BE2C (cell line): ENCODE results near the gene HOXB6. TPM values are rescaled to one million over a fixed set of nuclear protein-coding genes. Genes with fewer than 3 reads are reported as not detected.

Experiments
- DNase-seq: peaks from one replicate; pipeline ENCODE4 v3.0.0-alpha.2; 2020
- H3K27me3 ChIP-seq: fragments of 250-450 bp; sonication (Bioruptor Pico); 2 replicates; pipeline ENCODE4 v1.5.1; 2020; ENCODE audit warnings: mild to moderate bottlenecking
- H3K36me3 ChIP-seq: fragments of 250-450 bp; sonication (Bioruptor Pico); 2 replicates; pipeline ENCODE4 v1.5.1; 2020; ENCODE audit warnings: mild to moderate bottlenecking
- H3K4me1 ChIP-seq: fragments of 250-450 bp; sonication (Bioruptor Pico); 2 replicates; pipeline ENCODE4 v1.5.1; 2020
- H3K4me3 ChIP-seq: 2 replicates; pipeline ENCODE4 v1.5.1; 2011; ENCODE audit warnings: low read depth, low read length
- H3K9me3 ChIP-seq: fragments of 250-450 bp; sonication (Bioruptor Pico); 2 replicates; pipeline ENCODE4 v1.5.1; 2020
- polyA plus RNA-seq: library from polyadenylated mRNA; unstranded; fragments of >200 nt; gene quantifications from one replicate; pipeline ENCODE4 v1.2.1, GENCODE V29; 2012; ENCODE audit warnings: low read depth, missing spikeins; ENCODE audit not compliant: insufficient read length, insufficient read depth
- TF ChIP-seq, protein P1 (sequence below): IDR thresholded peaks from 2 replicates; pipeline ENCODE4 v1.5.1; 2012; ENCODE audit warnings: mild to moderate bottlenecking, low read depth, low read length

HOXB6 gene
- not detected for polyA plus RNA-seq

- H3K4me3 ChIP-seq, result no peak within 1 kb of the TSS
Observed at GRCh38 chr17:48604770-48605329, at the start of gene HOXB6. HOXB6 (minus strand) TSS chr17:48604986; CDS start chr17:48598150, 6,836 bp downstream.

GRCh38 chr17:48649741-48650140, 45.0 kb upstream of the HOXB6 start:
- no peak overlapping the region for H3K4me3 ChIP-seq
- H3K27me3 ChIP-seq, result peaks cover 76% of the 10 kb centered on the region
- DNase-seq, result no peak
- no peaks in the 10 kb centered on the region for H3K36me3 ChIP-seq
- no peaks in the 10 kb centered on the region for H3K4me1 ChIP-seq
- TF ChIP-seq, protein P1, sequence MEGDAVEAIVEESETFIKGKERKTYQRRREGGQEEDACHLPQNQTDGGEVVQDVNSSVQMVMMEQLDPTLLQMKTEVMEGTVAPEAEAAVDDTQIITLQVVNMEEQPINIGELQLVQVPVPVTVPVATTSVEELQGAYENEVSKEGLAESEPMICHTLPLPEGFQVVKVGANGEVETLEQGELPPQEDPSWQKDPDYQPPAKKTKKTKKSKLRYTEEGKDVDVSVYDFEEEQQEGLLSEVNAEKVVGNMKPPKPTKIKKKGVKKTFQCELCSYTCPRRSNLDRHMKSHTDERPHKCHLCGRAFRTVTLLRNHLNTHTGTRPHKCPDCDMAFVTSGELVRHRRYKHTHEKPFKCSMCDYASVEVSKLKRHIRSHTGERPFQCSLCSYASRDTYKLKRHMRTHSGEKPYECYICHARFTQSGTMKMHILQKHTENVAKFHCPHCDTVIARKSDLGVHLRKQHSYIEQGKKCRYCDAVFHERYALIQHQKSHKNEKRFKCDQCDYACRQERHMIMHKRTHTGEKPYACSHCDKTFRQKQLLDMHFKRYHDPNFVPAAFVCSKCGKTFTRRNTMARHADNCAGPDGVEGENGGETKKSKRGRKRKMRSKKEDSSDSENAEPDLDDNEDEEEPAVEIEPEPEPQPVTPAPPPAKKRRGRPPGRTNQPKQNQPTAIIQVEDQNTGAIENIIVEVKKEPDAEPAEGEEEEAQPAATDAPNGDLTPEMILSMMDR, result no peak
- no peaks in the 10 kb centered on the region for H3K9me3 ChIP-seq

More at GRCh38 chr17:48604770-48605329, at the start of gene HOXB6:
- TF ChIP-seq, protein P1, result no peak
- no peaks in the 10 kb centered on the region for H3K4me1 ChIP-seq
- peaks cover 100% of the 10 kb centered on the region for H3K27me3 ChIP-seq
- no peaks in the 10 kb centered on the region for H3K9me3 ChIP-seq
- no peaks in the 10 kb centered on the region for H3K36me3 ChIP-seq
- no peak for DNase-seq

DNA sequence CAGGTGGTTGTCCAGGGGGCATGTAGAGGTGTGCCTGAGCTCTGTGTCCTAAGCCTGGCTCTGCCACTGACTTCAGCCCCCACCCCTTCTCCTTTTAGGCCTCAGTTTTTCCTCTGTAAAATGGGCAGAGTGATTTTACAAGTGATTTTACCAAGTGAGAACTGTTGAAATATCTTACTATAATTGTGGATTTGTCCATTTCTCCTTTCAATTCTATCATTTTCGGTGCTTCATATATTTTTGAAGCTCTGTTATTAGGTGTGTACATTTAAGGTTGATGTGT, 43.1 kb upstream of the HOXB6 start:
- TF ChIP-seq, protein P1, result no peak
- Histone ChIP-seq H3K4me1 (no peaks in the 10 kb centered on the region), H3K9me3 (no peaks in the 10 kb centered on the region), H3K36me3 (no peaks in the 10 kb centered on the region), H3K4me3 (no peak overlapping the region), H3K27me3 (peaks cover 82% of the 10 kb centered on the region)
- no peak for DNase-seq

DNA sequence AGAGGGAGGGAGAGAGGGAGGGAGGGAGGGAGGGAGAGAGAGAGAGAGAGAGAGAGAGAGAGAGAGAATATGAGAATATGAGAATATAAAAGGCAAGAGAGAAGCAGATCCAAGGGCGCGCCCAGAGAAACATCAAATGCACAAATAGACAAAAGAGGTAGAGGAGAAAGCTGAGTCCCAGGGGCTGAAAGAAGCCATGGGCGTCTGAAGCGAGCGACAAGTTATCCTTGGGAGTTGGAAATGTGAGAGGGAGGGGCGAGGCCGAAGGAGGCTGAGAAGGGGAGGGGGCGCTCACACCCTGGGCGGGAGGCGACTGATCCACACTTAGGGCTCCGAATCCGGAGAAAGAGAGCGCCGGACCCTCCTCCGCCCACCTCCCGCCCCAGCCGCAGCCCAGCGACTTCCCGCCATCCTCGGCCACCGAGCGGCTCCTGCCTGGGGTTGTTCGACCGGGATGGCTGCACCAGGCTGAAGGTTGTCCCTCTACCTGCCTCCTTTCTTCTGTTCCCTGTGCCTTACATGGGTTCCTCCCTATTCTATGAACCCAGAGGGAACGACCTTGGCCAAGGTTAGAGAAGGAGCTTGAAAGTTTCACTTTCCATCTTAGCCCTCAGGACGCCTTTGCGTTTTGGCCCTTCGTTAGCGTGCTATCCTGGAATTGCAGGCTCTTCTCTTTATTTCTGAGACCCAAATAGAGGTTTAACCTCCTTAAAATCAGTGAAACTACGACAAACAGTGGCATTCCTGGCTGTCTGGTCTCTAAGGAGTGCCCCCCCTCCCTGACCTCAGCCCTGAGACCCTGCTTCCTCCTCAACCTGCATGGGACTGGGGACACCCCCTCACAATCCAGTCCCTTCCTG, 42.5 kb upstream of the HOXB6 start:
- Histone ChIP-seq H3K27me3 (peaks cover 83% of the 10 kb centered on the region), H3K4me1 (no peaks in the 10 kb centered on the region), H3K9me3 (no peaks in the 10 kb centered on the region), H3K36me3 (no peaks in the 10 kb centered on the region), H3K4me3 (no peak overlapping the region)
- no peak for DNase-seq
- TF ChIP-seq, protein P1, result no peak

- Histone ChIP-seq H3K9me3 (no peaks in the 10 kb centered on the region), H3K4me3 (no peak overlapping the region), H3K27me3 (peaks cover 83% of the 10 kb centered on the region), H3K36me3 (no peaks in the 10 kb centered on the region), H3K4me1 (no peaks in the 10 kb centered on the region)
- TF ChIP-seq, protein P1, result no peak
- DNase-seq, result no peak
Observed at GRCh38 chr17:48646183-48647102, 41.7 kb upstream of the HOXB6 start.
